ENCODE data around the gene CPLX4. TPM values are rescaled to one million over a fixed set of nuclear protein-coding genes. Genes with fewer than 3 reads are reported as not detected.

CPLX4 gene
- polyA plus RNA-seq, 1 of the 3 experiments (the other 2 are of a cell fraction) = not detected

GRCh38 chr18:59308938-59309260 is 9.6 kb downstream of the CPLX4 start:
- Histone ChIP-seq H3K4me2 (peak overlapping the region; percentile 89), H3K9me2 (no peaks in the 10 kb centered on the region), H3K4me1 (ENCODE audit: control insufficient read depth in 1 of 2, insufficient read depth in 2 of 2, low read depth in 1 of 2, low read length in 1 of 2) (peaks cover 0 to 3% of the 10 kb centered on the region in 2 experiments; a peak in 1 of 4 replicates), H3K4me3 (ENCODE audit: low read depth in 2 of 2, low read length in 1 of 2) (peak overlapping the region; percentile 36 to 65), H3K27ac (ENCODE audit: low read depth in 2 of 2, low read length in 1 of 2) (no peak overlapping the region), H2AFZ (ENCODE audit: low read depth) (peak overlapping the region; percentile 55; the same call in 1 of the 2 replicates), H3K36me3 (replicated peaks in 1 of 2; ENCODE audit: control insufficient read depth in 1 of 2, insufficient read depth in 2 of 2, low read length in 1 of 2) (no peaks in the 10 kb centered on the region), H3K9ac (no peak overlapping the region), H3K9me3 (no peaks in the 10 kb centered on the region), H3F3A (replicated peaks; ENCODE audit: insufficient read depth) (no peaks in the 10 kb centered on the region), H3K79me2 (ENCODE audit: insufficient read depth) (no peaks in the 10 kb centered on the region), H4K20me1 (ENCODE audit: insufficient read depth) (no peaks in the 10 kb centered on the region), H3K27me3 (ENCODE audit: insufficient read depth) (peaks cover 31% of the 10 kb centered on the region; the same call in 1 of the 2 replicates)
- TF ChIP-seq RAD21 (IDR thresholded peaks at IDR 0.05; ENCODE audit: low read length) = no peak
- no peak for TF ChIP-seq FOXM1 (IDR thresholded peaks at IDR 0.05; ENCODE audit: low read depth)
- TF ChIP-seq NRF1 (IDR thresholded peaks at IDR 0.05; ENCODE audit: low read depth, low read length) = no peak
- no peak for TF ChIP-seq EP300 (IDR thresholded peaks at IDR 0.05; ENCODE audit: borderline replicate concordance in 1 of 2, low read depth in 1 of 2, low read length in 1 of 2)
- no peak for TF ChIP-seq SMC3 (IDR thresholded peaks at IDR 0.05; ENCODE audit: low read depth, low read length)
- no peak for TF ChIP-seq YY1 (IDR thresholded peaks at IDR 0.05; ENCODE audit: low read depth)
- no peak for TF ChIP-seq POLR2AphosphoS5 (IDR thresholded peaks at IDR 0.05; ENCODE audit: low read depth, low read length)
- no peak for TF ChIP-seq ELF1 (IDR thresholded peaks at IDR 0.05)
- TF ChIP-seq PBX3 (IDR thresholded peaks at IDR 0.05) = no peak
- no peak for TF ChIP-seq RXRA (IDR thresholded peaks at IDR 0.05; ENCODE audit: borderline replicate concordance, low read depth)
- TF ChIP-seq USF2 (IDR thresholded peaks at IDR 0.05; ENCODE audit: borderline replicate concordance, low read depth, low read length) = no peak
- TF ChIP-seq RCOR1 (IDR thresholded peaks at IDR 0.05; ENCODE audit: low read length) = no peak
- no peak for TF ChIP-seq GABPA (IDR thresholded peaks at IDR 0.05; ENCODE audit: low read depth)
- TF ChIP-seq FOXJ3 (CRISPR knock-in tag; IDR thresholded peaks at IDR 0.05) = no peak
- no peak for TF ChIP-seq CHD2 (IDR thresholded peaks at IDR 0.05; ENCODE audit: low read length, partially characterized antibody)
- 6% methylated on average over 5 of the region's 5 CpGs for WGBS (ENCODE audit: low lambda C conversion rate)
- DNase-seq = no peak
- ChIA-PET CTCF (interaction anchor here (0.5 to 7.7 kb wide), 27 partner anchors 8 to 514 kb away, joined by 3 to 168 read pairs (median 6); partner anchors contain the start of genes CPLX4, GRP, LMAN1 and RAX), POLR2A (no interaction called here)

GRCh38 chr18:59308248-59308937 is 10.1 kb downstream of the CPLX4 start:
- 3% methylated on average over 27 of the region's 46 CpGs for WGBS (ENCODE audit: low lambda C conversion rate)
- Histone ChIP-seq H4K20me1 (ENCODE audit: insufficient read depth) (no peaks in the 10 kb centered on the region), H3K36me3 (replicated peaks in 1 of 2; ENCODE audit: control insufficient read depth in 1 of 2, insufficient read depth in 2 of 2, low read length in 1 of 2) (no peaks in the 10 kb centered on the region), H3K4me2 (peak overlapping the region; percentile 89), H3K4me3 (ENCODE audit: low read depth in 2 of 2, low read length in 1 of 2) (peak overlapping the region; percentile 36 to 65), H3K9me2 (no peaks in the 10 kb centered on the region), H3K79me2 (ENCODE audit: insufficient read depth) (no peaks in the 10 kb centered on the region), H3K9ac (no peak overlapping the region), H3K9me3 (no peaks in the 10 kb centered on the region), H3F3A (replicated peaks; ENCODE audit: insufficient read depth) (no peaks in the 10 kb centered on the region), H3K4me1 (ENCODE audit: control insufficient read depth in 1 of 2, insufficient read depth in 2 of 2, low read depth in 1 of 2, low read length in 1 of 2) (peaks cover 0 to 3% of the 10 kb centered on the region in 2 experiments; a peak in 1 of 4 replicates), H2AFZ (ENCODE audit: low read depth) (peak overlapping the region; percentile 55; the same call in 1 of the 2 replicates), H3K27me3 (ENCODE audit: insufficient read depth) (peaks cover 31% of the 10 kb centered on the region; the same call in 1 of the 2 replicates), H3K27ac (ENCODE audit: low read depth in 2 of 2, low read length in 1 of 2) (no peak overlapping the region)
- POLR2A ChIA-PET = interaction anchor here (0.6 kb wide), 1 partner anchor 147 kb away, joined by 4 read pairs; no protein-coding TSS in a partner anchor
- peak; percentile 71 for TF ChIP-seq RAD21 (IDR thresholded peaks at IDR 0.05; ENCODE audit: low read length)
- no peak for TF ChIP-seq TAF1 (IDR thresholded peaks at IDR 0.05; ENCODE audit: borderline replicate concordance, low read depth, low read length)
- TF ChIP-seq EP300 (IDR thresholded peaks at IDR 0.05; ENCODE audit: borderline replicate concordance in 1 of 2, low read depth in 1 of 2, low read length in 1 of 2) = no peak
- peak; percentile 95 for TF ChIP-seq CTCF (IDR thresholded peaks at IDR 0.05)
- TF ChIP-seq SMC3 (IDR thresholded peaks at IDR 0.05; ENCODE audit: low read depth, low read length) = peak; percentile 88
- TF ChIP-seq MXI1 (IDR thresholded peaks at IDR 0.05; ENCODE audit: low read depth, low read length) = peak; percentile 48; the same call in 1 of the 2 replicates
- no peak for TF ChIP-seq SIN3A (IDR thresholded peaks at IDR 0.05; ENCODE audit: borderline replicate concordance, low read depth, low read length)
- CTCF ChIA-PET = interaction anchor here (0.5 to 7.7 kb wide), 58 partner anchors 10 to 660 kb away, joined by 3 to 168 read pairs (median 4); partner anchors contain the start of genes CPLX4, GRP, LMAN1 and RAX
- DNase-seq = peak; percentile 92

Measured in SK-N-SH (cell line).